Renal cortex interstitium (tissue), 11 donors: Measurements from ENCODE around the gene PDXP. TPM values are rescaled to one million over a fixed set of nuclear protein-coding genes. Genes with fewer than 3 reads are reported as not detected.

ENCODE experiments used
- DNase-seq, 11 donors: peaks; one replicate each; pipeline ENCODE4 v3.0.0-alpha.2; 2013; ENCODE audit warnings: low read depth in 9 of 11, low spot score in 4 of 11; ENCODE audit errors: extremely low read depth in 1 of 11
- polyA plus RNA-seq, 3 donors: library from polyadenylated mRNA; unstranded; fragments of 120-200 nt; gene quantifications; one replicate each; pipeline ENCODE4 v1.2.1, GENCODE V29; 2013; ENCODE audit not compliant: insufficient read length in 3 of 3

Gene PDXP
- polyA plus RNA-seq, 3 donors, result 13.6 to 20.5 (median 17.7) TPM

- no peak for DNase-seq
Measured at GRCh38 chr22:37624017-37624365, 34.5 kb upstream of the PDXP start.

GRCh38 chr22:37624876-37625275 lies 33.6 kb upstream of the PDXP start:
- DNase-seq, result no peak

GRCh38 chr22:37625737-37626136 lies 32.8 kb upstream of the PDXP start:
- DNase-seq, result no peak

GRCh38 chr22:37626144-37626543 lies 32.4 kb upstream of the PDXP start:
- DNase-seq, result no peak

GRCh38 chr22:37626556-37627075 lies 31.9 kb upstream of the PDXP start:
- DNase-seq, result no peak

GRCh38 chr22:37627121-37627520 lies 31.4 kb upstream of the PDXP start:
- DNase-seq, result no peak

GRCh38 chr22:37627545-37627944 lies 31.0 kb upstream of the PDXP start:
- no peak for DNase-seq

- no peak for DNase-seq
Measured at GRCh38 chr22:37628830-37629229, 29.7 kb upstream of the PDXP start.

GRCh38 chr22:37629928-37630327 lies 28.6 kb upstream of the PDXP start:
- DNase-seq, result no peak

- no peak for DNase-seq
Measured at GRCh38 chr22:37630839-37631435, 27.6 kb upstream of the PDXP start.

- no peak for DNase-seq
Measured at GRCh38 chr22:37631448-37632173, 26.9 kb upstream of the PDXP start.

- no peak for DNase-seq
Measured at GRCh38 chr22:37632174-37633088, 26.1 kb upstream of the PDXP start.

- DNase-seq, result no peak
Measured at GRCh38 chr22:37633089-37633624, 25.4 kb upstream of the PDXP start.

- peak in 9 of 11 donors; percentile 84 to 93 (median 91) for DNase-seq
Measured at GRCh38 chr22:37633625-37634416, 24.7 kb upstream of the PDXP start.

- DNase-seq, result no peak
Measured at GRCh38 chr22:37634417-37634924, 24.1 kb upstream of the PDXP start.

GRCh38 chr22:37635157-37635556 lies 23.4 kb upstream of the PDXP start:
- DNase-seq, result no peak

GRCh38 chr22:37636186-37636948 lies 22.2 kb upstream of the PDXP start:
- no peak for DNase-seq

- no peak for DNase-seq
Measured at GRCh38 chr22:37636949-37637273, 21.6 kb upstream of the PDXP start.
